ENCODE measurements around the gene SULT4A1.

- TF ChIP-seq EZH2 (IDR thresholded peaks at IDR 0.05; ENCODE audit: borderline replicate concordance, low read depth, low read length, poor library complexity, severe bottlenecking): no peak
- TF ChIP-seq CTCF (conservative IDR thresholded peaks at IDR 0.05; ENCODE audit: low read depth, low read length): no peak
These were observed 79.9 kb downstream of the SULT4A1 start for GRCh38 chr22:43782448-43782847.
